SK-N-MC (cell line): ENCODE results near the gene C5orf46.

Source experiments
- EZH2 ChIP-seq: fragments of 200-600 bp; sonication (generic); IDR thresholded peaks from one replicate; pipeline ENCODE4 v1.6.1; 2017; ENCODE audit warnings: antibody characterized with exemption
- POLR2AphosphoS5 ChIP-seq: IDR thresholded peaks from 2 replicates; pipeline ENCODE4 v1.6.1; 2012; ENCODE audit warnings: mild to moderate bottlenecking, low read depth, low read length, borderline replicate concordance

DNA sequence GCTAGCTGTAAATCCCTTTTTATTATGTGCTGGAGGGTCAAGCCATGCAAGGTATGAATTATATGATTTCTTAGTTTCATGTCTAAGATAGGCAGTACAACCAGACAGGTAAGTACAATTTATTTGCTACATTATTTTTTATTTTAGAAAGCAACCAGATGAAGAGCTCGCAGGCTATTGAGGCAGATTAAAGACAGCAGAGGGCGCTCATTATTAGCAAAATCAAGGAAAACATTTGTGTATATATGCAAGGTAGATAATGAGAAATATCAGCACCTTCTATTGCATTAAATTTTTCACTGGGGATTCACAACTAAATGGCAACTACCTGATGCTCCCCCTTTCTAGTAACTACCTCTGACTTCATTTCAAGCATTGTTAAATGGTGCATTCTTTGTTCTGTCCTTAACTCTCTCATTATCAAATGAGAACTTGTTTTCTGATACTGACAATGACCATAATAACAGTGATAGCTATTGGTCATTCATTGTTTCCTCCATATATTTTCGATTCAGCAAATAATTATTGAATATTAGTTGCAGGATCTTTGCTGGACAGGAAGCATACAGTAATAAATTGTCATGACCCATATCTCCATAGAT, 19.2 kb downstream of the C5orf46 start:
- TF ChIP-seq POLR2AphosphoS5 = no peak
- TF ChIP-seq EZH2 = no peak
